MM.1S (cell line): Measurements from ENCODE around the gene ADCY4.

Experiments used
- CTCF ChIP-seq: fragments of 300-600 bp; sonication (generic); IDR thresholded peaks from 2 replicates; pipeline ENCODE4 v1.5.1; 2016; ENCODE audit warnings: antibody characterized with exemption, low read length, mixed read lengths
- EZH2 ChIP-seq: fragments of 300-600 bp; sonication (generic); optimal IDR thresholded peaks from 2 replicates; pipeline ENCODE3; 2017; ENCODE audit warnings: low read depth, mild to moderate bottlenecking, antibody characterized with exemption, low read length, mixed read lengths
- EZH2phosphoT487 ChIP-seq: fragments of 300-600 bp; sonication (generic); IDR thresholded peaks from 2 replicates; pipeline ENCODE4 v1.6.1; 2018; ENCODE audit warnings: antibody characterized with exemption, low read length

GRCh38 chr14:24340606-24341005 lies 5.7 kb upstream of the ADCY4 start:
- TF ChIP-seq EZH2phosphoT487 (no peak), EZH2 (no peak), CTCF (no peak)
